Measurements from ENCODE around the gene CLIC4. TPM values are rescaled to one million over a fixed set of nuclear protein-coding genes. Genes with fewer than 3 reads are reported as not detected.
A peak's percentile ranks its signal among the peaks of the same experiment; 100 is the strongest.

CLIC4 gene
- total and polyA plus RNA-seq, 9 of the 15 experiments (the other 6 are each of a cell fraction or from before 2014, with no cell fraction given), result 16.0 to 67.5 (median 38.4) TPM

DNA sequence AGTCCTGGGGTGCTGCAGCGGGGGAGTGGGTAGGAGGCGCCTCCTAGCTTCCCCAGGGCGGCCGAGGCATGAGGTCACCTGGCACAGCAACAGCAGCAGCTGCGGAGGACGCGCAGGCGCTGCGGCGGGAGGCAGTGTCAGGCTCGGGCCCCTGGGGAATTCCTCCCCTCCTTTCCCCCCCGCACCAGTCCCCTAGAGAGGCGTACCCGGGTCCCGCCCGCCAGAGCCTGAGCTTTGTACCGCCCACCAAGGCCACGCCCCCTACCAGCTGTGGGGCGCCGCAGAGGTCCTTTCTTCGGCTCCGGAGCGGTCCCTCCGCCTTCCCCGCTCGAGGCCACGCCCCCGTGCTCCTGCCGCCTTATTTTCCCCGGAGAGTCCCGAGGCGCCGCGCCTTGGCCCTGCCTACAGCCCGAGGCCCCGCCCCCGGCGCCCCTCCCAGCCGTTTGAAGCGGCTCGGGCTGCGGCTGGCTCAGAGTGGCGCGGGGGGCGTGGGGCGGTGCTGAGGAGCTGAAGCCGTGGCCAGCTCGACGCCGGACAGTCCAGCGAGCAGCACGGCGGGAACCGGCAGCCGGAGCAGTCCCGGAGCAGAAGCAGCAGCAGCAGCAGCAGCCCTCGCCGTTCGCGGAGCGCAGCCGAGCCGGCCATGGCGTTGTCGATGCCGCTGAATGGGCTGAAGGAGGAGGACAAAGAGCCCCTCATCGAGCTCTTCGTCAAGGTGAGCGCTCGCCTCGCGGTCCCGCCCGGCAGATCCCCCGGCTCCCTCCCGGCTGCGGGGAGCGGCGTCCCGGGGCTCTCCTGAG is at the start of gene CLIC4 (continued):
- TF ChIP-seq GMEB1 (CRISPR knock-in tag; IDR thresholded peaks at IDR 0.05) (peak; percentile 49; the same call in 1 of the 2 replicates), RBM25 (IDR thresholded peaks at IDR 0.05; ENCODE audit: low read depth, low read length, severe bottlenecking) (no peak), ZNF175 (CRISPR knock-in tag; IDR thresholded peaks at IDR 0.05; ENCODE audit: low read depth) (no peak), ZNF174 (CRISPR knock-in tag; IDR thresholded peaks at IDR 0.05) (no peak), TAF1 (IDR thresholded peaks at IDR 0.05; ENCODE audit: control insufficient read depth, extremely low read depth, insufficient read depth, low read length, severe bottlenecking) (peak; percentile 92), TRIM24 (IDR thresholded peaks at IDR 0.05) (0 out of 4 replicates have a peak, but pooled peaks of 1 of the 2 experiments have one; percentile 2), PURB (CRISPR knock-in tag; IDR thresholded peaks at IDR 0.05; ENCODE audit: low read depth) (no peak), TFAM (CRISPR knock-in tag; conservative IDR thresholded peaks at IDR 0.05) (no peak), HNRNPK (IDR thresholded peaks at IDR 0.05; ENCODE audit: low read depth, low read length, poor library complexity, severe bottlenecking) (peak; percentile 80), PHTF2 (CRISPR knock-in tag; IDR thresholded peaks at IDR 0.05) (no peak), ELF1 (tag; IDR thresholded peaks at IDR 0.05) (no peak), CREB3 (tag; conservative IDR thresholded peaks at IDR 0.05; ENCODE audit: low read depth) (no peak), POLR2B (IDR thresholded peaks at IDR 0.05; ENCODE audit: low read depth, partially characterized antibody) (peak; percentile 92), DACH1 (IDR thresholded peaks at IDR 0.05; ENCODE audit: partially characterized antibody) (peak; percentile 99)
- TF ChIP-seq, protein P1, sequence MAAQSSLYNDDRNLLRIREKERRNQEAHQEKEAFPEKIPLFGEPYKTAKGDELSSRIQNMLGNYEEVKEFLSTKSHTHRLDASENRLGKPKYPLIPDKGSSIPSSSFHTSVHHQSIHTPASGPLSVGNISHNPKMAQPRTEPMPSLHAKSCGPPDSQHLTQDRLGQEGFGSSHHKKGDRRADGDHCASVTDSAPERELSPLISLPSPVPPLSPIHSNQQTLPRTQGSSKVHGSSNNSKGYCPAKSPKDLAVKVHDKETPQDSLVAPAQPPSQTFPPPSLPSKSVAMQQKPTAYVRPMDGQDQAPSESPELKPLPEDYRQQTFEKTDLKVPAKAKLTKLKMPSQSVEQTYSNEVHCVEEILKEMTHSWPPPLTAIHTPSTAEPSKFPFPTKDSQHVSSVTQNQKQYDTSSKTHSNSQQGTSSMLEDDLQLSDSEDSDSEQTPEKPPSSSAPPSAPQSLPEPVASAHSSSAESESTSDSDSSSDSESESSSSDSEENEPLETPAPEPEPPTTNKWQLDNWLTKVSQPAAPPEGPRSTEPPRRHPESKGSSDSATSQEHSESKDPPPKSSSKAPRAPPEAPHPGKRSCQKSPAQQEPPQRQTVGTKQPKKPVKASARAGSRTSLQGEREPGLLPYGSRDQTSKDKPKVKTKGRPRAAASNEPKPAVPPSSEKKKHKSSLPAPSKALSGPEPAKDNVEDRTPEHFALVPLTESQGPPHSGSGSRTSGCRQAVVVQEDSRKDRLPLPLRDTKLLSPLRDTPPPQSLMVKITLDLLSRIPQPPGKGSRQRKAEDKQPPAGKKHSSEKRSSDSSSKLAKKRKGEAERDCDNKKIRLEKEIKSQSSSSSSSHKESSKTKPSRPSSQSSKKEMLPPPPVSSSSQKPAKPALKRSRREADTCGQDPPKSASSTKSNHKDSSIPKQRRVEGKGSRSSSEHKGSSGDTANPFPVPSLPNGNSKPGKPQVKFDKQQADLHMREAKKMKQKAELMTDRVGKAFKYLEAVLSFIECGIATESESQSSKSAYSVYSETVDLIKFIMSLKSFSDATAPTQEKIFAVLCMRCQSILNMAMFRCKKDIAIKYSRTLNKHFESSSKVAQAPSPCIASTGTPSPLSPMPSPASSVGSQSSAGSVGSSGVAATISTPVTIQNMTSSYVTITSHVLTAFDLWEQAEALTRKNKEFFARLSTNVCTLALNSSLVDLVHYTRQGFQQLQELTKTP (IDR thresholded peaks at IDR 0.05; ENCODE audit: low read depth in 1 of 2, partially characterized antibody in 2 of 2), result no peak

Data from K562 (cell line).